Omental fat pad (tissue), 4 donors: ENCODE data around the gene PRPF4. TPM values are rescaled to one million over a fixed set of nuclear protein-coding genes. Genes with fewer than 3 reads are reported as not detected.
"Not testable (repeated sequence)": the region's sequence is repeated elsewhere in the genome, so short reads cannot be mapped to it uniquely, and the experiment has no call there.

ENCODE experiments used
- ATAC-seq: fragments of 150-250 bp; one replicate; pipeline ENCODE4 v1.9.1; 2016; ENCODE audit warnings: mild to moderate bottlenecking, moderate library complexity; ENCODE audit not compliant: low FRiP score
- DNase-seq: peaks from one replicate; pipeline ENCODE4 v3.0.0-alpha.2; 2019; ENCODE audit warnings: low spot score
- total RNA-seq, 4 donors: library from RNA; depleted of rRNA; stranded (reverse); fragments of >200 nt; gene quantifications; one replicate each; pipeline ENCODE4 v1.1.0, GENCODE V29; 2016
- TF ChIP-seq, protein P1 (sequence below), 3 donors: fragments of 450-650 bp; IDR thresholded peaks; one replicate each; pipeline ENCODE4 v1.5.1; 2016 to 2017; ENCODE audit warnings: antibody characterized with exemption in 3 of 3, mild to moderate bottlenecking in 3 of 3, moderate library complexity in 2 of 3

The PRPF4 gene
- 10 to 100 TPM; 15.4 to 33.9 (median 18.7) TPM for total RNA-seq

DNA sequence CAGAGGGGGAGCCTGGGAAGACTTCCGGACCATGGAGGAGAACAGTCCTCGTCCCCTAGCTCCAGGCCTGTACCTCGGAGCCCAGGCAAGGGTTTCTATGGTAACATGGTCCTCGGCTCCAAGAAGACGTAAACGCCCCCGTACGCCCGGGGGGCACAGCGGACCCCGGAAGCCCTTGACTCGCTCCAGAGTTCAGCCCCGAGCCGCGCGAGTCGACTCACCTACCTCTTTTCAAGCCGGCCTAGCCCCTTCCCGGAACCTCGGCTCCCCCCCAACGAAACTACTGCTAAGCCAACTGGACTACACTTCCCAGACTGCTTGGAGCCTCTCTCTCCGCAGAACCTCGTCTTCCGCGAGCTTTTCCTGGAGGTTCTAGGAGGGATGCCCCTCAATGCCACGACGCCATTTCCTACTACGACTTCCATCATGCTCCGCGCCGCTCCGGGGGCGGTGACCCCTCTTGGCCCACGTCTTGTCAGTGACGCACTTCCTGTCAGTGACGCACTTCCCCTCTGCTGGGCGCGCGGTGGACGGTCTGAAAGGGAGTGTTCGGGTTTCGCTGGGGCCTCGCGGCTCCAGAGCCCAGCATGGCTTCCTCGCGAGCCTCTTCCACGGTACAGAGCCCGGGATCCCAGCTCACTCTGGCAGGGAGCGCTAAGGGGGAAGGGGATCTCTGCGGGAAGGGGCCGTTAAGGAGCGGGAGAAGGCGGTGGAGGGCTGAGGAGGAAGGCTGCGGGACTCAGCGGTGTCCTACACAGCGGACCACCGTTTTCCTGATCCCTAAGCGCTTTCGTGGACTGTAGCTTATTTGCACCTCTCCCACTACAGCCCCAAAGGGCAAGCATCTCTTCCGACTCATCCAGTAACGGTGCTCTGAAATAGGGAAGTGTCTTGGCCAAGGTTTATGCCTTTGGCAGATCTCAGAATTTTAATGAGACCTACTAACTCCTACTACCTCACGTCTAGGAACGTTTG, at the start of gene PRPF4, which contains the start of gene CDC26:
TSS of gene PRPF4 (plus strand) at position 502 of the 975 bp plus-strand sequence. CDS start at position 588, 86 bp downstream.
TSS of gene CDC26 (minus strand) at position 416 of the 975 bp plus-strand sequence. CDS start 3,065 bp downstream, outside the sequence.
- peak; percentile 95 for DNase-seq
- TF ChIP-seq, protein P1, sequence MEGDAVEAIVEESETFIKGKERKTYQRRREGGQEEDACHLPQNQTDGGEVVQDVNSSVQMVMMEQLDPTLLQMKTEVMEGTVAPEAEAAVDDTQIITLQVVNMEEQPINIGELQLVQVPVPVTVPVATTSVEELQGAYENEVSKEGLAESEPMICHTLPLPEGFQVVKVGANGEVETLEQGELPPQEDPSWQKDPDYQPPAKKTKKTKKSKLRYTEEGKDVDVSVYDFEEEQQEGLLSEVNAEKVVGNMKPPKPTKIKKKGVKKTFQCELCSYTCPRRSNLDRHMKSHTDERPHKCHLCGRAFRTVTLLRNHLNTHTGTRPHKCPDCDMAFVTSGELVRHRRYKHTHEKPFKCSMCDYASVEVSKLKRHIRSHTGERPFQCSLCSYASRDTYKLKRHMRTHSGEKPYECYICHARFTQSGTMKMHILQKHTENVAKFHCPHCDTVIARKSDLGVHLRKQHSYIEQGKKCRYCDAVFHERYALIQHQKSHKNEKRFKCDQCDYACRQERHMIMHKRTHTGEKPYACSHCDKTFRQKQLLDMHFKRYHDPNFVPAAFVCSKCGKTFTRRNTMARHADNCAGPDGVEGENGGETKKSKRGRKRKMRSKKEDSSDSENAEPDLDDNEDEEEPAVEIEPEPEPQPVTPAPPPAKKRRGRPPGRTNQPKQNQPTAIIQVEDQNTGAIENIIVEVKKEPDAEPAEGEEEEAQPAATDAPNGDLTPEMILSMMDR (IDR thresholded peaks at IDR 0.05) = no peak
- ATAC-seq = peak; percentile 98

DNA sequence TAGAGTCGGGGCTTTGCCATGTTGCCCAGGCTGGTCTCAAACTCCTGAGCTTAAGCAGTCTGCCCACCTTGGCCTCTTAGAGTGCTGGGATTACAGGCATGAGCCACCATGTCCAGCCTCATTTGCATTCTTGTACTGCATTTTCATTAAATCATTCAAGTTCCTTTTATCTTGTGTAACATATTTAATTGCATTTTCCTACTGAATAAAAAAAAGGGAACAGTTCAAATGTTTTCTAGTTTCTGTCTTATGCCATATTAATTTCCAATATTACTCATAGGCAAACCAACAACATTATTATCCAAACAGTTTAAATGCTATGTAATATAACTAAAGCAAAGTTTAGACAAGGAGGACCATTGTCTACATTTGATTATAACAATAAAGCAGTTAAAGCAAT, 48.0 kb upstream of the PRPF4 start:
- TF ChIP-seq, protein P1 (IDR thresholded peaks at IDR 0.05) = no peak
- ATAC-seq (no peak), DNase-seq (no peak)

DNA sequence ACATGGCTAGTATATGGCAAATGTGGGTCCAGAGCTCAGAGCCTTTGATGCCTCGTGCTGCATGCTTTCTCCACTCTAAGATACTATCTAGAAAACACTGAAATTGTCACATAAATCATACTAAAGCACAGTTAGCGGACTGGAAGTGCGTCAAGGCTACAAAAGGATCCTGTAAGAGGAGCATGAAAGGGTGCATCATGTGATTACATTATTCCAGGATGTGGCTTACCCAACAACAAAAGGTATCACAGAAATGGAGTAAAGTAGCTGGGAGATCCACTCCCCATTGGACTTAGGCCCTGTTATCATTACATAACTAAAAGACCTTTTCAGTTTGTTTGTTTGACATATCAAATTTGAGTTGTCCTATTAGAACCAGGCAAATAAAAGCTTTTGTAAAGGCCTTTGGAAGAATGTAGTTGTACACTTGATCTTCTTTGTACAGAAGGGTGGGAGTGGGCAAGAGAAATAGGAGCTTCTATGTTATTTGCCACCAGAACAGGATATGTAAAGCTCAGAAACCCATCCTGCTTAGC, 47.3 kb upstream of the PRPF4 start:
- ATAC-seq (no peak), DNase-seq (no peak)
- TF ChIP-seq, protein P1 (IDR thresholded peaks at IDR 0.05) = no peak

DNA sequence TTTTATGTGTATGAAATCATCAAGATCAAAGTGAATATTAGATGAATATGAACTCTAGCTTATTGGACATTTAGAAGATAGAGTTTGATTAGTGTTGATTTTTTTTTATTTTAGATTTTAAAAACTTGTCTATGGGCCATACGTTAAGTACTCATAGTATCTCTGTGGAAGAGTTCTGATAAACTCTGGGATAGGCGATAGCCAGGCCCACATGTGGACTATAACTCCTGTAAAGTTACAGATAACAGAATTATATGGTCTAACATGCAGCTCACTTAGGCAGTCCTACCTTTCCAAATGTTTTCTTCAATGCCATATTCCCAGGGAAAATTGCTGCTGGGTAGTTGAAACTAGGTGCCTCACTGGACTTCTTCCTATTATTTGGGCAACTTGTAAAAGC, 43.8 kb upstream of the PRPF4 start:
- no peak for ATAC-seq
- DNase-seq = no peak
- TF ChIP-seq, protein P1 (IDR thresholded peaks at IDR 0.05) = no peak

DNA sequence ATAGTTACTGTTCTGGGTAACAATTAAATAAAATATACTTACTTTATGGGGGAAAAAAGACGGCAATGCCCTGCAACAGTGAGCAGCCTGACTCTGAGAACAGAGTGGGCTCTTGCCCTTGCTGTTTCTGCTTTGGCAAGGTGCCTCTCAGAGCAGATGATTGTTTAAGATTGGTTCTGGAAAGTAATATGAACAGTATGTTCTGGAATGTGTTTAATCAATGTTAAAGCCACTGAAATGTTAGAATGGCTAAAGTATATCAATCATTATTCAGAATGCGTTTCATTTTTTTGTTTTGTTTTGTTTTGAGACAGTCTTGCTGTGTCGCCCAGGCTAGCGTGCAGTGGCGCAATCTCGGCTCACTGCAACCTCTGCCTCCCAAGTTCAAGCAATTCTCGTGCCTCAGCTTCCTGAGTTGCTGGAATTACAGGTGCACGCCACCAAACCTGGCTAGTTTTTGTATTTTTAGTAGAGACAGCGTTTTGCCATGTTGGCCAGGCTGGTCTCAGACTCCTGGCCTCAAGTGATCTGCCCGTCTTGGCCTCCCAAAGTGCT, 39.7 kb upstream of the PRPF4 start:
- ATAC-seq, DNase-seq: not testable (repeated sequence)

DNA sequence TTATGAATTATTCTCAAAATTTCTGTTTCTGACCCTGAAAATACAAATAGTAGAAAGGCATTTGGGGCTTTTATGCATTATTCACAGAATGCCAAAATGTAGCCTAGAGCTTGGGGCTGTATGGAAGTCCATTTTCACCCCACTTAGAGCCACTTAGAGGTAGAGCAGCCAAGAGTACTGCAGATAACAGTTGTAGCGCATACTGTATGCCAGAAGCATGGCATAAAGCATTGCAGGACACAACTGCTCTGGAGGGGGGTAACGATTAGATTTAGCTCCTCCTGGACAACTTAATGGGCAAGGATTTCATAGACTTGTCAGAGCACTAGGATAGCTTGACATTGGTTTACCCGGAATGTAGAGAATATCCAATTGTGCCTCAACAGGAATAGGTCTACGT, 38.4 kb upstream of the PRPF4 start:
- ATAC-seq = no peak
- TF ChIP-seq, protein P1 (IDR thresholded peaks at IDR 0.05) = no peak
- no peak for DNase-seq

DNA sequence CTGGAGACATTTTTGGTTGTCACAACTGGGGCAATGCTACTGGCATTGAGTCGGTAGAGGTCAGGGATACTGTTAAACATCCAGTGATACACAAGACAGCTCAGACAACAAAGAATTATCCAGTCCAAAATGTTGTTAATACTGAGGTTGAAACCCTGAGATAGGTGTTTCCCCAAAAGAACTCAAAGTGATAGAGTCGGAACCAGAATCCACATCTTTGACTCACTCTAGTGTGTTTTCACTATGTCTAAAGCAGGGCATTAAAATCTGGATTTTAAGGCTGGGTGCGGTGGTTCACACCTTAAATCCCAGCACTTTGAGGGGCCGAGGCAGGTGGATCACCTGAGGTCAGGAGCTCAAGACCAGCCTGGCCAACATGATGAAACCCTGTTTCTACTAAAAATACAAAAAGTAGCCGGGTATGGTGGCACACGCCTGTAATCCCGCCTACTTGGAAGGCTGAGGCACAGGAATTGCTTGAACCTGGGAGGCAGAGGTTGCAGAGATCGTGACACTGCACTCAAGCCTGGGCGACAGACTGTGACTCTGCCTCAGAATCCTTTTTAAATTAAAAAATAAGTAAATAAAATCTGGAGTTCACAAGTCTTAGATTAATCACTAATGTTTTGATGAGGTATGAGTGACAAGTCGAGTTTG, 37.1 kb upstream of the PRPF4 start:
- TF ChIP-seq, protein P1 (IDR thresholded peaks at IDR 0.05) = no peak
- DNase-seq (no peak), ATAC-seq (no peak)
